ENCODE data around the gene APCDD1.

The APCDD1 gene

DNA sequence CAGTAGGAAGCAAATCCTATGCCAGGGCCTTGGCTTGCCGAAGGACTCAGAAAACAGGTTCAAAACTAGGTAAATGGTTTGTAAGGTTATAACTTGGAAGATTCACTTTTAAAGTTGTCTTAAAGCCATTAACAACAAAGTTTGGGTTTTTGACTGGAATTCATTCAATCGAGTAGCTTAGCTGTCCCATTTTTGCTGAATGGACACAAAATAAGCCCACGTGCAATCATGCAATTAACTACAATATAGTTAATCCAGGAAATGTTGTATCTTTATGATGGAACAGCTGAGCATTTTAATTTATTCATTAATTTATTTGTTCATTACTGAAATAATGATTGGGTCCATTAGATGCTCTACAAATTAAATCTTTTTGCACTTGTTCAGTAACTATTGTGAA, 18.3 kb upstream of the APCDD1 start:
- DNase-seq: no peak

DNA sequence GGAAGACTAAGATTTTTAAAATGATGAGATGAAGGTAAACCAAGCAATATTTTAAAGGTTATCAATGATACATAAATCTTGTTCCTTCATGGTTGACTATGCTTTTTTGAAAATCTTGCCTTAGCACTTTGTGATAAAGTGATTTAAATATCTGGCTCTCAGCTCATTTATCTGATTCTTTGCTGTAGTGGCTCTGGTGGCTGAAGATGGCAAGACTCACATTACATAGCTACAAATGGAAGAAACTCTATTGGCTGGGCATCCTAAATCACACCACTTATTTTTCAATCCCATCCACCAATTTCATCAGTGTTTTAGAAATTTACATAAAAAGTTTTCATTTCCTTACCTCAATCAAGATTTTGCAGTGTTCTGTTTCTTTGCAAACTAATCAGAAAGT, 16.6 kb upstream of the APCDD1 start:
- DNase-seq: no peak

DNA sequence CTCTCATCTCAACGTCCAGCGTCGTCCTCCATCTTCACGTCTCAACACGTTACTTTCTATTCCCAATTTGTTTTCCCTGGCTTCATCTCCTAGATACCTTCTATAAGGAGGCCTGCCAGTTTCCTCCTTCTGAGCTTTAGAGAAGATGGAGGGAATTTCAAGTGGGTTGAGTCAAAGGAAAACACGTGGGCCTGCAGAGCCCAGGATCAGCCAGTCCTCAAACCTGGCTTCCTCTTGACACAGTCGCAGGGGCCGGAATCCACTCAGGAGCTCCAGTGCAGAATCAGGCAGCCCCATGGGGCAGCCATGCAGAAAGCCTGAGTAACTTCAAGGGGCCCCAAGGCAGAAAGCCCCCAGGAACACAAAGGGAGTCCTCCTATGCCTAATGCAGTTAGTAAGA, 14.5 kb upstream of the APCDD1 start:
- no peak for DNase-seq

DNA sequence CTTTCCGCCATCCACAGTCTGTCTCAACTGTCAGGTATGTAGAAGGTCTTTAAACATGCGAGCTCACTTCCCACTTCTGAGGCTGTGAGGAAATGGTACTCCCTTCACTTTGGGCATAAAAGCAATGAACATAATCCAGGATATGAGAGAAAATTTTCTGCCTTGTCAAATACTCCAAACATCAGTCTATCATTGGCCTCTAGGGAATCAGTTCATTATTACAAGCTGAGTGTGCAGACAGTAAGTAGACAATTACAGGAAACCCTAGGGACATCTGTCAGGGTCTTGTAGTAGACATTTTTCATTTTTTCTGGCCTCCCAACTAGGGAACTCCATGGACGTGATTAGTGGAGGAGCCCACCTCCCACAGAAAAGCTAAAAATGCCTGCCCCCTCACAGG, 13.6 kb upstream of the APCDD1 start:
- no peak for DNase-seq

DNA sequence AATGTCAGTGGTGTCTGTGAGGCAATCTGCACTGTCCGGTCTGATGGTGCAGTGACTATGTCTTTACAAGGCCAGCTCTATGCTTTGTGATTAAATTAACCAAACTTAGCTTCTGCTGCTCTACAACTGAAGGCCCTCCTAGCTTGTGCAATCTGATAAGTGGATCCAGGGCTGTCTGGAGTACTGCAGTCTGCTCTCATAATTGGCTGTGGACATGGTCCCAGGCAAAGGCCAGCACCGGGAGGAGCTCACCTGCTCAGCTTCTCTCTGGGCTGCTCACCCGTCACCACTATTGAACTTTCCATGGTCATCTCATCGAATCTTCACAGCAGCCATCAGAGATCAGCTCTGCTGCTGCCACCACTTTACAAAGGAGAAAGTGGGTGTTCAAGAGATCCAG, 13.0 kb upstream of the APCDD1 start:
- no peak for DNase-seq

DNA sequence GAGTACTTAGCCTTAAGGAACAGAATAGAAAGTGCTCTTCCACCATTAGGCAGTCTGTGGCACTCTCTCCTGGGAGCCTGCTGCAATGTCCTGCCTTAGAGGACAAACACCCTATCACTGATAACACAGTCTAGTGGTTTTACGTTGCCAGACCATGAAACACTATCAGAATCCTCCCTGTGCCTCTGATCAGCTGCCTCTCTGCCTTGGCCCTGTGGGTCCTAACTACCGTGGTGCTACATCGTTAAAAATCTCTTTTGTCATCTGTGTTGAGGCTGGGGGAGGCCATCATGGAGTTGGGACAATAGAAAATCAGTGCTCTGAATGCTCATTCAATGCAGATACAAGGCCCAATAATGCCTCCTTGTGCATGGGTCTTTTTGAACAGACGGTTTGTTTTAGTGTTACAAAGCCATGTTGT, 11.9 kb upstream of the APCDD1 start:
- DNase-seq: no peak

DNA sequence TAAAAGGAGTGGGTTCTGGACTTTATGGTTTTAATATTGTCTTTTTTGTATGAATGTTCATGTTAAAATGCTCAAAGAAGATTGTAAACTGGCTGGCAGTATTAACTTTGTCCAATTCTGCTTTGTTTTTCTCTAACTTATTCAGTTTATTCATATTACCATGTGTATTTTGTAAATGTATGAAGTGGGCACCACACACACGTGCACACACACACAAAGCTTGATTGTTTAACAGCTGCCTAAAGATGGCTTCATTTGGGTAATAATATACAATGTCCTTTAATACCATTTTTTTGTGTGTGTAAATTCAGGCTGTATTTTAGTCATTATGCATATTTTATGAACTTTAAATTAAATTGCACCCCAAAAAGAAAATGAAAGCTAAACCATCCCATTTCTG, 11.4 kb upstream of the APCDD1 start:
- DNase-seq: no peak

DNA sequence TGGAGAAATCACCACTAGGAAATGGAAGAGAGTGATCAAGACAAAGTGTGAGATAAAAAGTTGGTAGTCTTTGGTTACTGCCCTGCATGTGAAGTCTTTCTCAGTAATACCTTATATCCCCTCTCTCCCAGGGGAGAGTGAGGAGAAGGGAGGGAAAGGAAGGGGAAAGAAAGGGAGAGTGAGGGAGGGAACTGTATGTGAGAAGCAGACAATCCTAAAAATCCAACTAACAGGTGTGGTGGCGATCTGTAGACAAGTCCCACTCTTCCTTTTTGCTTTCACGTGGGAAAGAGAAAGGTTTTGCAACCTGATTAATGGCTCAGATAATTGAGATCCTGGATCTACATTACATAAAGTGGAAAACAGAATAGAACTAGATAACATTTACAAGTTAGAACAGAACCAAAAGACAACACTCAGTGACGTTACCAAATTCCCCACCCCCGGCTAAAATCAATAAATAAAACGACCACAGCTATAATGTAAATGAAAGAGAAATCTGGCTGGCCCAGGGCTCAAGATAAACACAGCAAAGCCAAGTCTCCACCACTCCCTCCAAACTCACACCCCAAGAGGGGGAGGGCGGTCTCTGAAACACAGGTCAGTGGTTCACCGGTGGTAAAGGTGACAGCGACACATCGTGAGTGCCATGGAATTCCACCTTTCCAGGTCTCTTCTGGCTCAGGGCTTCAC, 10.0 kb upstream of the APCDD1 start:
- DNase-seq: no peak

DNA sequence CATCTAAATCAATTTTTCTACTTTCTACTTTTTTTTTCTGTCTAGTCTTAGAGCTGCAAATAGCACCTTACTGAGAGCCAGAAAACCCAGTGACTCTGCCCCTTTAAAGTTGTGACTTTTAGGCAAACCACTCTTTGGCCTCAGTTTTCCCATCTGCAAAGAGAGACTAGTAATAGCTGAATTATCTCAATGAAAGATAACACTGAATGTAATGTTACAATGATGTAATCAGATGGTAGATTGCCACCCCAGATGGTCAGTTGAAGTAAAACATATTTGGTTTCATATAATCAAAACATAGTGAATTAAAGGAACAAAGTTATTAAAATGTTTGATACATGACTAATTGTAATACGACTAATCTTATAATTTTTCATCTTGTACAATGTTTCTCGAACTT, 5.0 kb upstream of the APCDD1 start:
- DNase-seq: no peak

DNA sequence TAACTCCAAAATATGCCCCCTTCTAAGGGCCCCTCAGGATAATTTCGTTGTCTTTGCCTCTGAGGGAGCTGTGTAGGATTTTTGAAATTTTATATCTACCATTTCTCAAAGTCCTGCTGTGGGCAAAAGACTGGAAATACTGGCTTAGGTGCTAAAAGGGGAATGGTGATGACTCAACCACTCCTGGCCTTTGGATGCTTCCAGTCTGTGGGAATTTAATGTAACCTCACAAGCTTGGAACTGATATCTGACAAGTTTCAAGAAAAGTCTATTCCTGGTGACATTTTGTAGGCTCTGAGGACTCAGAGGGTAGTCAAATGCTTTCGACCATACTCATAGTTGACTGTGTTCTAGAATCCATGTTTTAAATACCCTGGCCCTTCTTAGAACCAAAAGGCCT, 3.4 kb upstream of the APCDD1 start:
- no peak for DNase-seq

DNA sequence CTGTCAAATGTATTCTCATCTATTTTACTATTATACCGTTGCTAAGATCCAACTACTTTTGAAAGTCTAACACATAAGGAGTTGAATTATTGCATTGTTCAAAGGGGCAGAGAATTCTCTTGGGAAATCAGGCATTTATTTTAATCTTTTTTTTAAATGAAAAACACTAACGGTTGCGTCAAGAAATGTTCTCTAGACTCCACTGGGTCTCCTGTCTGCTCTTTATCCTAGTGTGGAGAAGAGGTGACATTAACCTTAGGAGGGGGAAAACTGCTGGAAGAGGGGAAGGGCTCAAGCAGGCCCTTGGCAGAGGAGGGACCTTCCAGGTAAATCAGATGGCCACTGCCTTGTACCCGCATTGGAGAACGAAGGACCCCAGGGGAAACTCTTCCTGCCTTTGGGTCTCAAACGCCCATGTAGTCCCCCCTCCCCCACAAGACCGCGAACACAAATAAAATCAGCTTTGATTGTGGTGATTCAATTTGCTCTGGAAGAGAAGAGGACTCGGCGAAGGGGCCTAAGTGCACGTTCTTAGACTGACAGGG, 1.1 kb upstream of the APCDD1 start:
- no peak for DNase-seq

DNA sequence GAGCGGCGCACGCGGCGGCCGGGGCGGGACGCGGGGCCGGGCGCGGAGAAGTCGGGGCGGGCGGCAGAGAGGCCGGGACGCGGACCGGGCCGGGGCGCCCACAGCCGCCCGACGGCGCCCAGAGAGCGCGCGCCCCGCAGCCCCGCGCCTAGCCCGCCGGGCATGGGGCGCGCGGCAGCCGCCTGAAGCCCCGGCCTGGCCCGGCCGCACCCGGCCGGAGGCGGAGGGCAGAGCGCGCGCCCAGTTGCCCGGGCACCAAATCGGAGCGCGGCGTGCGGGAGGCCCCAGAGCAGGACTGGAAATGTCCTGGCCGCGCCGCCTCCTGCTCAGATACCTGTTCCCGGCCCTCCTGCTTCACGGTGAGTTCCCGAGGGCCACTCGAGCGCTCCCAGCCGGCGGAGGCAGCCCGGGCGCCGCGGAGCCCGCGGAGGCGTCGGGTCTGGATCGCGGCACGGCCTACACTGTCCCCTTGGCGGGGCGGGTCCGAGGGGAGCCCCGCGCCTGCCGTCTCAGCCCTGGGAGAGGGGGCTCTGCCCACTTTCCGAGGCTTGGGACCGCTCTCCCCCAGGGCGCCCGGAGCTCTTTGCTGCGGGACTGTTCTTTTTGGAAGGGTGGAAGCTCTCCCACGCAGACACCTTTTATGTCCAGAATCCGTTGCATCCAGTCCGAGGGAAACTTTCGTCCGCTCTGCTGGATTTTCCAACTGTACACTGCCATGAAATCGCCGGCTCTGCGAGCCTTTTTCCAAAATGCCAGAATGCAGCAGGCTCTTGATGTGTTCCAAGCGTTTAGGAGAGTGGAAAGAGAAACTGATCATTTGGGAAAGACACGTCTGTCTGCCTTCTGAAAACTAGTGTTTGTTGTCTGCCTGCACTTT, 484 bp downstream of the APCDD1 start:
- no peak for DNase-seq

DNA sequence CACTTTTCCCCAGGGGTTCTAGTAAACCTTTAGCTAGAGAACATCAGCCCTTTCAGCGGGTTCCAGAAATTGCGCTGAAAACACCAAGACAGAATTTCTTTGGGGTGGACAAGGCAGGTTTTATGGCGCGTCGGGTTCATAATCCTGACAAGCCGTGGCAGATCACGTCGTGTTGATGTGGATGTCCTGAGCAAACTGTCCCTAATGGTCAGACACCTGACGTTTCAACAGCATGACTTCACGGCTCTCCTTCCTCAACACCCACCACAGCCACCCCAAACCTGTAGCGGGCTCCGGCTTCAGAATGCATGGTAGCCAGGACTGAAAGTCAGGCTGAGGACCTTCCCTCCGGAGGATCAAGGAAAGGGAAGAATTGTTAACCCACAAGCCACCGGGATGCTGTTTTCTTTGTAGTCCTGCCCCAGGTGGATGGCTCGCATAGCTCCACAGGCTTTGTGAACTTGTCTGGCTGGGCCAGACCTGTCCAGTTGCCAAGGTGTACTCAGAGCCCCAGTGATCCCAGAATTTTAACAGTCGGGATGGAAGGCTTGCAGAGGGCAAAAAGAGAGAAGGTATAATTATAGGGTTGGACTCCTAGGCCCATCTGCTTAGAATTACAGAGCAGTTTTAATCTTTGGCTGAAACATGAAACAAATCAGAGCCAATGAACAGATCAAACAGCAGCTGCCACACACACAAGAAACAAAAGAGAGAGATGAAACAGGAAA, 1.5 kb downstream of the APCDD1 start:
- DNase-seq: no peak

DNA sequence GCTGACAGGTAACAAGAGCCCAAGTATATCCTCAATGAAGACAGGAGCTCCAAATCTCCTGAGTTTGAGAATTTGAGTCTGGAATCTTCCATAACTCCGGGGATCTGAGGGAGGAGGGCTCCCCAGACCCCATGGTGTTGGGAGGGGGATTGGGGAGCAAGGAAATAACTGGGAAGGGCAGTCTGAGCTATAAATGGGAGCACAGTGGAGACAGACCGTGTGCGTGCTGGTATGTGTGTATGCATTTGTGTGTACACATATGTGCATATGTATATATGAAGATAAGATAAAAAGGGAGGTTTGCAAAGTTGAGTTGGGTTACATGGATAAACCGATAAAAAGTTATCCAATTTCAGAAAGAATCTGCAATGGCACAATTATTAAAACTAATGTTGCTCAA, 2.3 kb downstream of the APCDD1 start:
- DNase-seq: no peak

DNA sequence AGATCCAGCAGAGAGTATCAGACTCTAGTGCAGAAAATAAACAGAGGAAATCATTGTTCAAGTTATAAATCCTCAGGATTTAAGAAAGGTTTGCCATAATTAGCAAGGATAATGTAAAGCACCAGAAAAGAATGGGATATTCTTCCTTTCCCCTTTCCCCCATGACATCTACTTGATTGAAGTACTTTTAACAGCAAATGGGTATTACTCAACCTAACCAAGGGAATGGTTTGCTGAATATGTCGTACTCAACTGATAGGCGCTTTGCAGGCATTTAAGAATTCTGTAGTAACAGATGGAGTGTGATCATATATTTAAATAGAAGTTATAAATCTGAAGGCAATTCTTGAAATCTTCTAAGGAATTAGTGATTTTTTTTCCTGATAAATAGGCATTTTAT, 2.7 kb downstream of the APCDD1 start:
- no peak for DNase-seq

DNA sequence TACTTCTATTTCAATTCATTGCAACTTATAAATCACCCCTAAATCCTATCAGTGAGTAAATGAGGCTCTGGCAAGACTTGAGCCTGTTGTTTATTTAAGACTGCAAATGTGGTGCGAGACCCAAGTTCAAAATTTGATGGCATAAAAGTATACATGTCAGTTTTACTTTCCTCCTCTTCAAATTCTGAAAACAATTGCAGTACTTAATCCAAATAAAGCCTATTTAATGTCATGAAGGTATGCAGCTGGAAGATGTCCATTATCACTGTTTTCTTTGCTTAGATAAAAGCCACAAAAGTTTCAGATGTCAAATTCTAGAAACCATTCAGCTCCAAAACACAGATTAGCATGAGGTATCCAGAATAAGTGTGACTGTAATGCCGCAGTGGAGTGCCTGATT, 3.3 kb downstream of the APCDD1 start:
- no peak for DNase-seq

DNA sequence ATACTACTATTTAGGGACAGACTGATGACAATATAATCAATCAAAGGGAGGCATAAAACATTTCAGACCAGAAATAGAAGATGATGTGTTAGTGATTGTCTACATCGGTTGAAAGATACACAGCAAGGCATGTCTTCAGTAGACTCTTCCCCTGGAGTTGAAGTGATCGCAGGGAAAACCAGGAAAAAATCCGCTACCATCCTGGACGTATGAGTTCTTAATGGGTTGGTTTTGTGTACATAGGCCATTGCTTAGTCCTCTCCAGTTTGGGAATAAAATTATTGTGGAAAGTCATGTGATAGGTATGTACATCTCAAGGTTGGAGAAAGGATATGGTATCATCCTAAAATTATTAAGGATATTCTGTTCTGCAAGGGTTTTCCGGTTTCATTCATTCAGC, 4.3 kb downstream of the APCDD1 start:
- no peak for DNase-seq

DNA sequence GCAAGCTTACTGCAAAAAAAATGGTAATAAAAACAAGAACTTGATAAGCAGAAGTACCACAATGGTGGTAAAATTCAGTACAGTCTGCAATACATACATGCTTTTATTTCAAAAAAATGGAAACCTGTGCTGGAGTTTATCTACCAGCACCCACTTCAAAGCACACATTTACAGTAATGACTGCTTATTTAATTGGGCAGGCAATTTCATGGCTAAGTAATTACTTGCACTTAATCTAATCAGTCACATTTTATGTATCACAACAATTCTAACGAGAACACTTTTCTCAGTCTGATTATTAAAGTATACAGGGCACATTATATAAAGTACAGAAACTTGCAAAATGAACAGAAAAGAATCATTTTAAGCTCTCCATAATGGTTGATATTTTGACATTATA, 5.2 kb downstream of the APCDD1 start:
- no peak for DNase-seq

DNA sequence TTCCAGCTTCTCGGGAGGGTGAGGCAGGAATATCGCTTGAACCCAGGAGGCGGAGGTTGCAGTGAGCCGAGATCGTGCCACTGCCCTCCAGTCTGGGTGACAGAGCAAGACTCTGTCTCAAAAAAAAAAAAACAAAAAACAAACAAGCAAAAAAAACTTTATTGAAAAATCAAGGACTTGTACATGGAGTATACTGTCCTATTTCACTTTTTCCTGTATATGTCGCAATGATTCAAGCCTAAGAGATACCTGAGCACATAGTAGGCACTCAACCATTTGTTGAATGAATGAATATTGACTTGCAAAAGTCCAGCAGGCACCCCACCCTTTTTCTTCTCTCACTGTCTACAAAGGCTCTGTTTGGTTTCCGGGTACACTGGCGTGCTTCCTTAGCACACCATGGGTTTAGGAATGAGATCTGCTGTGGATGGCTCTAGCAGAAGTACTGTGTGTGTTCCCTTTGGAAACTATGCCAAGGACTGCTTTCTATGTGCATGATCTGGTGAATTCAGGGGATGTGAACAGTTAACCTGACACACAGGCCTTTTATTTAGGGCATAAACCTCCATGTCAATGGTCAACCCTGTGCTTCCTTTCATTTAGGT, 6.1 kb downstream of the APCDD1 start:
- DNase-seq: no peak

DNA sequence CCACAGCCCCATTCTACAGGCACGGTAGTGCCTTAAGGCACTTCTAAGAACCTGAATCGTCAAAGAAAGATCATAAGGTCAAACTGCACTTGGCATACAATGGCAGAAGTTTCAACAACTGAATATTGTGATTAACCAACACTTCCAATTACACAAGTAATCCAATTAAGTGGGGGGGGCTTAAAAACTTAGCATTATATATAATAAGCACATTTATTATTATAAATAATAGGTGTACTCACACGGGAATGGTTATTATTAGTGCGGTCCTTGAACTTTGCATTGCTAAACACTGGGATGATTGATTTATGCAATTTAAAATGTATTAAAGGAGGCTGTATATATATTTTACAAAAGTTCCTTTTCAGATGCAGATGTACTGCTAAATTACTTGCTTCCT, 7.6 kb downstream of the APCDD1 start:
- DNase-seq: no peak

DNA sequence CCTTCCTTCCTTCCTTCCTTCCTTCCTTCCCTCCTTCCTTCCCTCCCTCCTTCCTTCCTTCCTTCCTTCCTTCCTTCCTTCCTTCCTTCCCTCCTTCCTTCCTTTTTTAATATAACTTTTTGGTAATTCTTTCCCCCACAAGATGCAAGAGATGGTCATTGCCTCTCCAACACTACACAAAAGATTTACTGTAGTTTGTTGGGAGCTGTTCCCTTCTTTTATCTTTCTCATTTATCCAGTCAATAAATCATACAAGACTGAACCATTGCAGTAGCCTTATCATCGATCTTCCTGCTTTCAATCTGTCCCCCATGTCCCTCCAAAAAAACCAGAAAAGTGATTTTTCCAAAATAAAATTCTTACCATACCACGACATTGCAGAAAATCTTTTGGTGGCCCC, 8.2 kb downstream of the APCDD1 start:
- DNase-seq: no peak

DNA sequence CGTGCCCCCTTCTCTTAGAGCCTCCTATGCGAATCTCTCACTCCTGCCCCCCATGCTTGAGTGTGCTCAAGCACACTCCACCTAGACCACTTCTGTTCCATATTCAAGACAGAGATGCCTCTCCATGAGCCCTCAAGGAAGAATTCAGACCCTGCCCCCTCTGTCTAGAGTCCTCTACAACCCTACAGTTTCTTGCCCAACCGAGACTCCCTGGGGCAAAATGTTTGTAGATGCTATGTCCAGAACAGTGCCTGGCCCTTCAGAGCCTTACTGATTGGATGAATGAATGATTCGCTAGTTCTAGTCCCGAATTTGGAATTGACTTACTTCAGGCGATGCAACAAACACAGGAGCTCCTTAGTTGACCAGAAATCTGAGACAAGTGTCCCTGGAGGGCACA, 8.7 kb downstream of the APCDD1 start:
- DNase-seq: no peak

DNA sequence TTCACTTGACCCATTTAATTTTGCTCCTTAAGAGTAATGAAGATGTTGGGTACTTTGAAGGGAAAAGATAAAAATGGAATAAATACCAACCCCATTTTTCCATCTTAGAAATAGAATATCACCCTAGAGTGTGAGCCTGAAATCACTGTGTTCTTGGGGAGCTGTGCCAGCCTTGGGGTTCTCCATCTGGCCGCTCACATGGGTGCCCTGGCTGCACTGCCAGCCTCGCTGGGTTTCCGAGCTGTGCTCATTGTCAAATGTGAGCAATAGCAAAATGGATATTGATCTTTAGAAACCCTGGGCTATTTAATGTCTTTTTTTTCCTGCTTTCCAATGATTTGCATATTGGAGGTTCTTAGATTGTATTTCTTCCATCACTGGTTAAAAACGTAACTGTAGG, 9.3 kb downstream of the APCDD1 start:
- no peak for DNase-seq

Measured in stimulated activated CD4-positive, alpha-beta T cell treated with anti-CD3 and anti-CD28 coated beads, Interleukin-4, amount 100 ng/mL, for 1 hour (primary cell).